Epithelial cell of esophagus (primary cell): ENCODE measurements around the gene TBX1.

Source experiments
- DNase-seq: peaks from one replicate; pipeline ENCODE4 v3.0.0; 2010; ENCODE audit warnings: low read depth
- H3K4me3 ChIP-seq: 2 replicates; pipeline ENCODE4 v1.5.1; 2011; ENCODE audit warnings: mild to moderate bottlenecking, low read length, control low read depth
- TF ChIP-seq, protein P1 (sequence below): IDR thresholded peaks from 2 replicates; pipeline ENCODE4 v1.5.1; 2011; ENCODE audit warnings: low read depth, mild to moderate bottlenecking, low read length, control low read depth, inconsistent platforms; ENCODE audit not compliant: insufficient read depth; ENCODE audit errors: missing control alignments

TBX1 gene

DNA sequence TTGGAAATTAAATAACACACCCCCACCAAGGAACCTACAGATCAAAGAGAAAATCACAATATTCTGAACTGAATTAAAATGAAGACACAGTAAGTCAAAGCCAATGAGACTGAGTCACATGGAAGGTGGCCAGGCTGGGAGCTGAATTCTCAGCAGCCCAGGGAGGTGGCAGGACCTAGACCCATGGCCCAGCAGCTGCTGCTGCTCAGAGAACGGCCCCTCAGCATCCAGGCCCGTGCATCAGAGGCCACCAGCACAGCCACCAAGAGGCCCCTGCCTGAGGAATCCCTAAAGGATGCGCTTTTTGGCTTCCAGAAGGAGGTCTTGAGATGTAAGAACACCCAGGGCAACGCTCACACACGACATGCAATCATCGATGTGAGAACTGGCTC is 35.0 kb downstream of the TBX1 start:
- H3K4me3 ChIP-seq, result no peak overlapping the region
- TF ChIP-seq, protein P1, sequence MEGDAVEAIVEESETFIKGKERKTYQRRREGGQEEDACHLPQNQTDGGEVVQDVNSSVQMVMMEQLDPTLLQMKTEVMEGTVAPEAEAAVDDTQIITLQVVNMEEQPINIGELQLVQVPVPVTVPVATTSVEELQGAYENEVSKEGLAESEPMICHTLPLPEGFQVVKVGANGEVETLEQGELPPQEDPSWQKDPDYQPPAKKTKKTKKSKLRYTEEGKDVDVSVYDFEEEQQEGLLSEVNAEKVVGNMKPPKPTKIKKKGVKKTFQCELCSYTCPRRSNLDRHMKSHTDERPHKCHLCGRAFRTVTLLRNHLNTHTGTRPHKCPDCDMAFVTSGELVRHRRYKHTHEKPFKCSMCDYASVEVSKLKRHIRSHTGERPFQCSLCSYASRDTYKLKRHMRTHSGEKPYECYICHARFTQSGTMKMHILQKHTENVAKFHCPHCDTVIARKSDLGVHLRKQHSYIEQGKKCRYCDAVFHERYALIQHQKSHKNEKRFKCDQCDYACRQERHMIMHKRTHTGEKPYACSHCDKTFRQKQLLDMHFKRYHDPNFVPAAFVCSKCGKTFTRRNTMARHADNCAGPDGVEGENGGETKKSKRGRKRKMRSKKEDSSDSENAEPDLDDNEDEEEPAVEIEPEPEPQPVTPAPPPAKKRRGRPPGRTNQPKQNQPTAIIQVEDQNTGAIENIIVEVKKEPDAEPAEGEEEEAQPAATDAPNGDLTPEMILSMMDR, result no peak

DNA sequence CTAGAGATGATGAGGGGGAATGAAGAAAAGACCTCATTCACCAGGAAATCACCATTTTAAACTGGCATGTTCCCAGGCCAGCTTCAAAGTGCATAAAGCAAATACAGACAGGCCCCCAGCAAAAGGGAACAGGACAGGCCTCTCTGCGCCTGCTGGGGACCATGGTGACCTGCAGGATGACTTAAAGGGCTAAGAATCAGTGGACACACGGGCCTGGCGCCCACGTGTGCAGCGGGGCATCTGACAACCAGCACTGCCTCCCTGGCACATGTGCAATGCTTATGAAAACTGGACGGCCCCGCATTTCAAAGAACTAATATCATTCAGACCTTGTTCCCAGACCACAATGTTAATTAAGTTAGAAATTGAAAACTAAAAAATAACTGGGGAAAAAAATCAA is 35.6 kb downstream of the TBX1 start:
- H3K4me3 ChIP-seq, result no peak overlapping the region
- TF ChIP-seq, protein P1, result no peak
- no peak for DNase-seq

More for the DNA sequence above, 35.0 kb downstream of the TBX1 start:
- DNase-seq, result no peak

DNA sequence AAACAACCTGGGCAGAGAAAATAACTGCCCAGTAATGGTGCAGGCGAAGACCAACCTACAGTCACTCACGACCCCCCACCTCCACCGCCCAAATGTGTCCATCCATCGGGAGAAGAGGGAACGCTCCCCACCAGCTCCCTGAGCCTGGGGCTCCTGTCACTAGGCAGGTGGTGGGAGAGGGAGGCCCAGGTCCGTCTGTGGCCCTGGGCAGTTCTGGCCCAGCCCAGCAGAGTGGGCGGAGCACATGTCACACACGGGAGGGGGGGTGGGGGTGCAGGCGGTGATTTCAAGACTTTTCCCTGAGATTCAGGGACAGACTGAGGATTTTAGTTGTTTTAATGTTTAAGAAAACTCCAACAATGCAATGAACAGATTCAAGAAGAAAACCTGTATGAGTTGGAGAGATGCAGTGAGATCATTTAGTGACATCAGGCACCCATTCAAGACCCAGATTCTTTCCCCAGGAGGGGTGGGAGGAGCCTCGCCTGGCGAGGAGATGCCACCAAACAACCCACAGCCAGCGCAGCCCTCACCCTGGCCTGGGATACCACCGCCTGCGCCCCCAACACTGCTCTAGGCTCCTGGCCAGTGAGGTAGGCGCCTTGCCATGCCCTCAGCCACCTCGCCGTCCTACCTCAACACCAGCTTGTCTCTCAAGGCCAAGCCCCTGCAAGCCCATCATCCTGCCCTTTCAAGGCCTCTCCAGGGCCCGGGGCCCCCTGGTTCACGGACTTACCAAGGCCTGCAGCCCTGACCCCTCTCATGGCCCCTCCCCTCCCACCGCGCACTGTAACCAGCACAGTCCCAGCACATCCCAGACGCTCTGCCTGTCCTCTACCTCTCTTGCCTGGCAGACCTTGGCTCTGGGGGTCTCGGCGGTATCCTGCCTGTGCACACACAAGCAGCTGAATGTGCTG is 36.8 kb downstream of the TBX1 start:
- no peak for DNase-seq
- TF ChIP-seq, protein P1, result no peak
- no peak overlapping the region for H3K4me3 ChIP-seq

DNA sequence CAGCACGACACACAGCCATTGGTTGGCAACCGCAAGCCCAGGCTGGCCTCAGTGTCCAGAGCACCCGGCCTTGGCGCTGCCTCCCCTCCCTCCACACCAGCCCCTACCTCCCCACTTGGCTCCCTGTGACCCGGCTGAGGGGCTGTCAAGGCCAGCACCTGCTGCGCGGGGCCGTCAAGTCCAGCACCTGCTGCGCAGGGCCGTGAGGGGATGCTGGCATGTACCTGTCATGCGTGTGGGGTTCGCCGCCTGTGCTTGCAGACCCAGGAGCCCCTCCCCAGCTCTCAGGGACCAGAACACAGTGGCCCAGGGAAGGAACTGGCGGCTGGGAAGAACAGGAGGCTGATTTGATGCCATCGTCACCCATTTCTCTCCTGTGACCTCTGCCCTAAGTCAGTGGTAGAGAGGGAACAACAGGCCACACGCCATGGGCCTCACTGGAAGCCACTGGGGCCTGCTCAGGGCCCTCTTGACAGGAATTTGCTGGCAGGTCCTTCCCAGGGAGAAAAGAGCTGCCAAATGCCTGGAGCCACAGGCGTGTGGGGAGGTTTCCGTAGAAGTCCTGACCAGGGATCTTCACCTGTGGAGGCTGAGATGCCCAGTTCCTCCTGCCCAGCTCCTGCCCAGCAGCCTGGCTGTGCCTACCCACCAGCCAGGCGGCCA is 37.6 kb downstream of the TBX1 start:
- TF ChIP-seq, protein P1, result no peak
- H3K4me3 ChIP-seq, result no peak overlapping the region
- DNase-seq, result no peak

DNA sequence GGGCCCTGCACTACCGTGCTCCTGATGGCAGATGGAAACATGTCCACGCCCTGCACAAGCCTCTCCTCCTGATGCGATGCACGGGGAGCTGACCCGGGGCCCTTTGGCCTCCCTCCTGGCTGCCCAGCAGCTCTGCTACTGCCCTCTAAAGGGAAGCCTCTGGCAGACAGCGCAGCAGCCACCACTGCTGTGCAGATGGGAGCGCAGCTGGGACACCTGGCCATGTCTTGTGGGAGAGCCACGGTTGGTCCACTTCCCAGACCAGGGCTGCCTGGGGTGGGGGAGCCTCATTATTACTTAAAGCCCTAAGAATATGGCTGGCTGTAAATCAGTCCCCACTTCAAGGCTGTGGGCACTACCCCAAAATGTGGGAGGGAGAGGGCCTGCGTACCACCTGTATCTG is 38.3 kb downstream of the TBX1 start:
- TF ChIP-seq, protein P1, result no peak
- H3K4me3 ChIP-seq, result no peak overlapping the region
- DNase-seq, result no peak

DNA sequence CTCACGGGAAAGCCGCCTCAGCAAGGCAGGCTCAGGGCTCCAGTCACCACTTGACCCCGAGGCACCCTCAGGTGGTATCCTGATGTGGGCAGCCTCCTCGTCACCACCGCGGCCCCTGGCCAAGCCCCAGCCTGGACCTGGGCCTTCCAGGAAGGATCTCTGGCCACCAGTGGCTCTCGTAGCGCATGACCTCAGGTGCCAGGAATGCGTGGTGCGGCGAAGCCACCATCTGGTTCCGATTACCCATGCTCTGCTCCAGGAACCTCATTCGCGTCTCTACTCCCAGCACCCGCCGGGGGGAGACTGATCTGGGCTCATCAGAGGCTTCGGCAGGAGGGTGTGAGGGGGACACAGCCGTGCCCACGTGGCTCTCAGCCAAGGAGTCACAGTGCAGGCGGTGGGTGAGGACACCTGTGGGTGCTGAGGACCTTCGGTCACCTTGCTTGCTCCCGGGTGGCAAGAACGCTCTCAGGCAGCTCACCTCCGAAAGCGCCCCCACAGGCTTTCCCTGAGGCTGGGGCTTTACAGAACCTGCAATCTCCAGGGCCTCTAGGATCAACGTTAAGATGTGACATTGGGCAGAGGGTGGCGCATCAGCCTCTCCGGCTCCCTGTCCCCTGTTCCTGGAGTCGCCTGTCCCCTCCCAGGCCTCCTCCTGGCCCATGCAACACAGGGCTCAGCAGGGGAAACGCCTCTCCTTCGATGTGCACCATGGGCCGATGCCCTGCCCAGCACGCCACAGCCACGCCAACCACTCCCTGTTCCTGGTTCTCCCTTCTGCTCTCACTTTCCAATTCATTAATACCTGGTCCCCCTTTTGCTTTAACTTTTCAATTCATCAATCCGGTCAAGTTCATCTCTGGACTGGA is 39.0 kb downstream of the TBX1 start:
- no peak overlapping the region for H3K4me3 ChIP-seq
- TF ChIP-seq, protein P1, result no peak
- no peak for DNase-seq
